ENCODE measurements around the gene BAZ1A.
A peak's percentile ranks its signal among the peaks of the same experiment; 100 is the strongest.

Gene BAZ1A

DNA sequence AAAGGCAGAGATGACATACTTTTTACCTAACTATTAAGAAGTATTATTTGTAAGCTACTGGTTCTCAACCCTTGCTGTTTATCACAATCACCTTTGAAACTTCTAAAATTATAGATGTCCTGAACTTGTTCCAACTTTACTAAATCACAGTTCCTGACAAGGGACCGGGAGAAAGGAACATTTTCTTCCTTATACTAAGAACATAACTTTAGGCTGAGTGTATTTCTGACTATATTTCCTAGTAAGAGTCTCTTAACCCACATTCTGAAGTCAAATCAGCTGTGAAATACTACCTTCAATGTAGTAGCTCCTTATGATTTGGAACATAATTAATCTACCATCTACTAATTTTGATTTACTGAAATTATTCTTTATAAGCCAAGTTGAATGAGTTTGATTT, 80.2 kb downstream of the BAZ1A start:
- no peak for DNase-seq
- intact Hi-C loops (cut with DNase I): no loop called here

DNA sequence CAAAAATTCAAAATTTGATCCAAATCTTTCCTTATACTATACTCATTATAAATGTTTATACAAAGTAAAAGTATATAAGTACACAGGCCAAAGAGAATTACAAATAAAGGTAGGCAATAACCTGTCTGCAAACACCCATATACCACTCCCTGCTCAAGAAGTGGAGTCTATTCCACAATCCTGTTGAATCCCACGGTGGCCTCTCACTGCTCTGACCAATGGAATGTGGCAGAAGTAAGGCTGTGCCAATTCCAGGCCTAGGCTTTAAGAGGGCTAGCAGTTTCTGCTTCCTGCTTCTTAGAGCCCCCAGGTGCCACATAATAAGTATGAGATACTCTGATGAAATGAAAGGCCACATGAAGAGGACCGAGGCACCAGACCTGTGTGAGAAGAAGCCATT, 80.9 kb downstream of the BAZ1A start:
- intact Hi-C loops (cut with DNase I): no loop called here

DNA sequence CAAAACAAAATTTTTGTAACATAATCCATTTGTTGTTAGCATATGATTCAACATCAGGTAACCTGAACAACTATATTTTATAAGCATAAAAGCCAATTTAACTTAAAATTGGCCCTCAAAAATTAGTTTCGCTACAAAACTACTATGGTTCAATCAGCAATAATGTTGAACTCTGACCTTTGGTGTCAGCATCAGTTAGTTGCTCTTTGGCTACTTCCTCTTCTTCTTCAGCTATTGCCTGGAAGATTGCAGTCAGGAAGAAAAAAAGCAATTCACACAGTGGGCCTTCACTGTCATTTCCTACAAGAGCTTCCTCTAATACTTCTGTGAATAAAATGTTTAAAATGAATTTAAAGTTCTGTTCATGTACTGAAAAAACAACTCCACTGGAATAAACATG, 82.6 kb downstream of the BAZ1A start:
- no peak for DNase-seq
- intact Hi-C loops (cut with DNase I): no loop called here

More for the DNA sequence above, 80.9 kb downstream of the BAZ1A start:
- no peak for DNase-seq

DNA sequence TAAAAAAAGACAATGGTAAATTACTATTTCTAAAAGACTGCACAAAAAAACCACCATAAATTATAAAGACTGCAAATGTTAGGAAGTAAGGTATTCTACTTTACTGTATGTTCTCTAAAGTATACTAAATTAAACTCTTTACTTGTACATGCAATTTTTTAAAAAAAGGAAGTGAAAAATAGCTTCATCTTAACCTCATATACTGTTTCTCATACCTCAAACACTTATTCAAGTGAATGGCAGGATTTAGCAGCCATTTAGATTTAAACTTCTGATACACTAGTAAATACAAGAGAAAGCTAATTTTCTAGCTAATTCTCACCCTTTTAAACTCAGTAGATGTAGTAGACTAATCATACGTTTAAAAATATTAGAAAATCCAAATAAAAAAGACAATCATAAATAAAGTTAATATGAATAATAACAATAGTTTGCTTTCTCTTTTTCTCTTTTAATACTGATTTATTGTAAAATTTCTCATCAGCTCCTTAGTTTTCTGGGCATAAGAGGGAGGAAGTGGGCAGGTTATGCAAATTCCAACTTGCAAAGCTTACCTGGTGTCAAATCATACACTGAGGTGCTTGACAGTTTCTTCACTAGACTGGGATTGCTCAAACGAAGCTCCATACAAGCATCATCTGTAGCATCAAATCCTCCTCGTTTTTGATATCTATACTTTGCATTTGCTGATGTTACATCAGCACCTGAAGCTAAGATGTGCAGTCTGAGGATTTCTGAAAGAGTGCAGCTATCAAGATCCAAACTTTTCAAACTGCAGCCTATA, 89.7 kb downstream of the BAZ1A start:
- DNase-seq: peak in 7 of 42 donors; percentile 11 to 59 (median 32)
- intact Hi-C loops (cut with DNase I): no loop called here

DNA sequence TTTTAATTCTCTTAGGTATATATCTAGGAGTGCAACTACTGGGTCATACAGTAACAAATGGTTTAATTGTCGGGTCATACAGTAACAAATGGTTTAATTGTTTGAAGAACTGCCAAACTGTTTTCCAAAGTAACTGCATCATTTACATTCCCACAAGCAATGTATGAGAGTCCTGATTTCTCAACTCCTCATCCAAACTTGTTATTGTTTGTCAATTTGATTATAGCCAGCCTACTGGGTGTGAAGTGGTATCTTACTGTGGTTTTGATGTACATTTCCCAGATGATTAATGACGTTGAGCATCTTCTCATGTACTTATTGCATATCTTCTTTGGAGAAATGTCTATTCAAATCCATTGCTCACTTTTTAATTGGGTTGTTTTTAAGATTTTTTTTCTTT, 93.1 kb downstream of the BAZ1A start:
- intact Hi-C loops (cut with DNase I): no loop called here

DNA sequence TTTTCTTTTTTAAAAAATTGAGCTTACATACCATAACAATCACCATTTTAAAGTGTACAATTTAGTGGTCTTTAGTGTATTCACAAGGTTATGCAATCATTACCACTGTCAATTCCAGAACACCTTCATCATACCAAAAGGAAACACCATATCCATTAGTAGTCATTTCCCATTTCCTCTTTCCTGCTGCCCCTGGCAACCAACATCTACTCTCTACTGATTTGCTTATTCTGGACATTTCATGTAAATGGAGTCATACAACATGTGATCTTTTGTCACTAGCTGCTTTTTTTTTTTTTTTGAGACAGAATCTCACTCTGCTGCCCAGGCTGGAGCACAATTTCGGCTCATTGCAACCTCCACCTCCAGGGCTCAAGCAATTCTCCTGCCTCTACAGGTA, 93.9 kb downstream of the BAZ1A start:
- intact Hi-C loops (cut with DNase I): no loop called here
- no peak for DNase-seq

More for the DNA sequence above, 93.1 kb downstream of the BAZ1A start:
- DNase-seq: no peak

DNA sequence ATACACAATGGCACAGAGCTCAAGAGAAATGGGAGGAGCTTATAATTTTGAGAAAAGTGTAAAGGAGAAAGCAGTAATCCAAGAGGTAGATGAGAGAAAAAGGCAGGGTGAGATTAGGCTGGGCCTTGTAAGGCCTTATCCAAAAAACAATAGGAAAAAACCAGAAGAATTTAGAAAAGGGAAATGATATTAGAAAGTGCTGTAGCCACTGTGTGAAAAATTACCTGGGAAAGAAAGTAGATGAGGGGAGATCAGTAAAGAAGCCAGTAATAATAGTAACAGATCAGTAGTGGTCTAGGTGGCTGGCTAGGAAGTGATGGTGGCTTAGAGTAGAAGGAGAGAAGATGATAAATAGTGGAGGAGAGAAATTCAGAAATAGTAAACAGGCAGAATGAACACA, 94.5 kb downstream of the BAZ1A start:
- intact Hi-C loops (cut with DNase I): no loop called here
- DNase-seq: no peak

DNA sequence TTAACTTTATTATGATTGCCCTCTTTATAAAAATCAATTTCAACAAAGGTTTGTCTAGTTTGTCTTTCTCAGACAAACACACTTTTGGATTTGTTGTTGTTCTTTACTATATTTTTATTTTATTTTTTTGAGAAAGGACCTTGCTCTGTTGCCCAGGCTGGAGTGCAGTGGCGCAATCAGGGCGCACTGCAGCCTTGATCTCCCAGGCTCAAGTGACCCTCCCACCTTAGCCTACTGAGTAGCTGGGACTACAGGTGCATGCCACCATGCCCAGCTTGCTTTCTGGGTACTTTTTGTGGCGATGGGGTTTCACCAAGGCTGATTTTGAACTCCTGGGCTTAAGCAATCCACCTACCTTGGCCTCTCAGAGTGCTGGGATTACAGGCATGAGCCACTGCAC, 96.4 kb downstream of the BAZ1A start:
- intact Hi-C loops (cut with DNase I): no loop called here
- no peak for DNase-seq

DNA sequence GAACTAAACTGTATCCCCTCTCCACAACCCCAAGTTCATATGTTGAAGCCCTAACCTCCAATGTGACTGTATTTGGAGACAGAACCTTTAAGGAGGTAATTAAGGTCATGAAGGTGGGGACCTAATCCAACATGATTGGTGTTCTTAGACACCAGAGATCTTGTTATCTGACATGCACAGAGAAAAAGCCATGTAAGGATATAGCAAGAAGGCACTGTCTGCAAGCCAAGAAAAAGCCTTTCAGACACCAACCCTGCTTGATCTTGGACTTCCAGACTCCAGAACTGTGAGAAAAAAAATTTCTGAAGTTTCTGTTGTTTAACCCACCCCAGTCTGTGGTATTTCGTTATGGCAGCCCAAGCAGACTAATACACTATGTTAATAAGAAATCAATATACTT, 98.5 kb downstream of the BAZ1A start:
- DNase-seq: no peak
- intact Hi-C loops (cut with DNase I): no loop called here

DNA sequence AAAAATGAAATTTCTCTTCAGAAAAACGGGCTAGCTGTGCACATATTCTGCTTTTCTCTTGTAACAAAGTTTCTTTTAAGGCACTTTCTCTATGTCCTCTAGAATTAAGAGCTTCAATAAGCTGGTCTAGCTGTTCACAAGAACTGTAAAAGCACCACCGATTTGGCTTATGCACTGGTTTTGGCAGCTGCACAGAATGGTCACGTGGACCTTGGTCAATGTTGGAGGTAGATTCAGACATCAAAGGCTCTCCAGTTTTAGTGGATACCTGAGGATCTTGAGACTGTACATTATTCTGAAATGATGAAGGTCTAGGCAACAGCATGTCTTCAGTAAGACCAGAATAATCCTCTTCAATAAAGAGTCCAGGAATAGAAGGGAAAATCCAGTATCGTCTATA, 99.2 kb downstream of the BAZ1A start:
- intact Hi-C loops (cut with DNase I): no loop called here
- DNase-seq: no peak

DNA sequence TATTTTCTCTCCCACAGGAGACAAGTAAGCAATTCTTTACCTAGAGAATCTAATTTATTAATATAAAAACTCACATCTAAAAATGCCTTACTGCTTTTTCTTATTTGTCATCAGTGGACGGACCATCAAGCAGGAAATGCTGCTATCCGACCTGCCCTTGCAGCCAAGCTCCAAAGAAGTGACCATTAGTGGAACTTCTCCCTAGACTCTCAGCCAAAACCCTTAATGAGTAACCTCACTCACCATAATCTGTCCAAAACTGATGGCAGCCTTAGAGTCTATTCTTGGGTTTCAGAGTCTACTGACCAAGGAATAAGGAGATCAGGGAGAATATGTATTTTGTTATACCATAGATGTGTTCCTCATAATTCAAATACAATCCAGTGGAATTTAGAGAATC, 99.8 kb downstream of the BAZ1A start:
- intact Hi-C loops (cut with DNase I): no loop called here
- DNase-seq: no peak

DNA sequence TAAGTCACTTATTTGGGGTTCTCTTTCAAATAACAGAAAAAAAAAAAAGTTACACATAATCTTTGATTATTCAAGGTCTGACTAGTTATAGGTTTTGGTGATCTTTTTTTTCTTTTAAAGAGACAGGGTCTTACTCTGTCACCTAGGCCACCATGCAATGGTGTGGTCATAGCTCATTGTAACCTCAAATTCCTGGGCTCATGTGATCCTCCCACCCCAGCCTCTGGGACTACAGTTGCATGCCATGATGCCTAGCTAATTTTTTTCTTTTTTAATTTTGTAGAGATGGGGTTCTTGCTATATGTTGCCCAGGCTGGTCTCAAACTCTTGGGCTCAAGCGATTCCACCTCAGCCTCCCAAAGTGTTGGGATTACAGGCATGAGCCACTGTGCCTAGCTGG, 104.3 kb downstream of the BAZ1A start:
- no peak for DNase-seq
- intact Hi-C loops (cut with DNase I): no loop called here

DNA sequence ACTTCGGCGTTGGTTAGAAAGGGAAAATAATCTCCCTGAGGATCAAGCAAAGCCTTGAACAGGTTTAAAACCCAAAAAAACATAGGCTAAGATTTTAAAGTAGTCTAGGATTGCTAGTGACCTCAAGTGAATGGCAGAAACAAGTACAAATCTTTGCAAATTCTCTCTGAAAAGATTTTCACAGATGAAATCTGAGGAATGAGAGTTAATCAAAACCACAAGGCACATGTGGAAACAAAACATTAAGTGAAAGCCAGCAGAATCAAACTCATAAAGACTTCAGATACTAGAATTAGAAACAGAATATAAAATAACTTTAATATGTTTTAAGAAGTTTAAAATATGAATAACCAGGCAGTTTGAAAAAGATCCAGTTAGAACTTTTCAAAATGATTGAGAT, 108.6 kb downstream of the BAZ1A start:
- intact Hi-C loops (cut with DNase I): no loop called here
- no peak for DNase-seq

DNA sequence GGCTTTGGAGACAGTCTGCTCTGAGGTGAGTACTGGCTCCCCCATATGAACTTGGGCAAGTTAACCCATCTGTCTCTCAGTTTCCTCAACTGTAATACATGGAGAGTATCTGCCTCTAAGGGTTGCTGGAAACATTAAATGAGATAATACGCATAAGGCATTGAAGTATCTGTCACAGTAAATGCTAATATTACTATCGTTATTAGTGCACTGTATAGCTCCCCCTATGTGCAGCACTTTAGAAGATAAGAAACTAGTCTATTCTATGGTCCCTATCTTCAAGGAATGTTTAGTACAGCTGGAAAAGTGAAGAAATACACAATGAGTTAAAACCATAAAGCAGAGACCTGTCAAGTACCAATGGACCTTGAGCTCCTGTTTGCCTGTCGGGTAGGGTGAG, 109.1 kb downstream of the BAZ1A start:
- no peak for DNase-seq
- intact Hi-C loops (cut with DNase I): no loop called here

DNA sequence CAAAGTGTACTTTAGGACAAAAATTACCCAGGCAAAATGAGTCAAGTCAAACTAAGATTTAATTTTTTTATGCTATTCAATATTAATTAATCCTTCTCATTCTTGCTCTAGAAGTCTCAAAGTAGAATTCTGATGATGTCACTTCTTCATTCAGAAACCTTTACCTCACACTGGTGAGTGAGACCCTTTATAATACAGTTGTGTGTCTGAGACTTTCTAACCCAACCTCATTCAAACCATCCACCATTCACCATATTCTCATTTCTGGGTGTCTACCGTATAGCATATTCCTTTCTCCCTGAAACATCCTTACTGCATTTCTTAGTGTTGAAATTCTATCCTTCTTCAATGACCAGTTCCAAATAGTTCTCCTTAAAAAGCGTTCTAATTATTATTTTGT, 119.9 kb downstream of the BAZ1A start:
- DNase-seq: no peak
- intact Hi-C loops (cut with DNase I): no loop called here

DNA sequence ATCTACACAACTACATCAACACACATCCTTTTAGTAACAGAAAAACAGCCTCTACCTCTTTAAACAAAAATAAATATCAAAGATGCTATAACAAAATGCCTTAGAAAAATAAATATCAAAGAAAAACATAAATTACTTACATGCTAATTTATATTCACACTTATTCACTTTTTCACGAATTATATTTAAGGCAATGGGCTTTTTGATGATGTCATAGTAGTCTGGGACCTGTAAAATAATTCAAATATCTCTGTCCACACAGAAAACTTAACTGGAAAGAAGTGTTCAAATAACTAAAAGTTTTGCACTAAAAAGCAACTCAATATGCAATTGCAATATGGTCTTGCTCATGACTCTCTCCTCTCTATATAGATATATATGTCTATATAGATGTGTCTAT, 120.5 kb downstream of the BAZ1A start:
- DNase-seq: no peak
- intact Hi-C loops (cut with DNase I): no loop called here

DNA sequence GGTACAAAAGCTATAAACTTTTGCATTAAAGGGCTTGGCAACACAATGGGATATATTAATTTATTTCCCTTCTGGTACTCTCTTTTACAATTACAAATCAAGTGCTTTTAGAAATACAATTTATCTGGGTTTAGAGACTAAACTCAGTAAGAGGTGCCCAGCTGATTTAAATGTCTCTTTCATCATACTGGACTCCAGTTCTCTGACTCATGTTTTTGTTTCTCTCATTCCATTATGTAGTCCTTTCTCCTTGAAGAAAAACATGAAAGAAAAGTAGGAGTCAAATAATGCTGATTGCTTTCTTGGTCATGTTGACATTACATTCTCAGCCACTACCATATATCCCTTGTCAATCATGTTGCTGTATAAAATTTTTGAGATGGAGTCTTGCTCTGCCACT, 124.5 kb downstream of the BAZ1A start:
- no peak for DNase-seq
- intact Hi-C loops (cut with DNase I): no loop called here

DNA sequence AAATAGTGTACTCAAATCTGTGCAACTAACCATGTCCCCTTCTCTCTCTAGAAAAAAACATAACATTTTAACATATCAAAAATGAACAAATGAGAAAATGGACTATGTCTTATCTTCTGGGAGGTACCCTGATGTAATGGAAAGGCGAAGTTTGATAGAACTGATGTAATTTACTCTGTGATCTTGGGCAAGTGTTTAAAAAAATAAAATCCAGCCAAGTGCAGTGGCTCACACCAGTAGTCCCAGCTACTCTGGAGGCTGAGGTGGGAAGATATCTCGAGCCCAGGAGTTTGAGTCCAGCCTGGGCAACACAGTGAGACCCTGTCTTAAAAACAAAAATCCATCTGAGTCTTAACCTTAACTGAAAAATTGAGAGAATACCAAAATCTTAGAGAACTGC, 124.9 kb downstream of the BAZ1A start:
- no peak for DNase-seq
- intact Hi-C loops (cut with DNase I): no loop called here

DNA sequence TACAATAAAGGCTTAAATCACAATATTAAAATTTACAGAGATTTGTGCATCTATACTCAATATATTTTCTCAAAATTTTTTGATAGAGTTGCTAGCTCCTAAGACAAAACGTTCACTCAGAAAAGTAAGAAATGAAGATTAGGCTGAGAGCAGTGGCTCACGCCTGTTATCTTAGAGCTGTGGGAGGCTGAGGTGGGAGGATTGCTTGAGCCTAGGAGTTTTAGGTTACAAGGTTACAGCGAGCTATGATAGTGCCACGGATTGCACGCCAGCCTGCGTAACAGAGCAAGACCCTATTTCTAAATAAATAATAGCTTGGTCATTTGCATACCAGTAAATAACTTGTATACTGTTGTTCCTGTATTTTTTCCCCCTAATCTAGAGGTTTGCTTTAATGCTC, 125.8 kb downstream of the BAZ1A start:
- intact Hi-C loops (cut with DNase I): no loop called here
- DNase-seq: peak in 10 of 42 donors; percentile 2 to 54 (median 18)

DNA sequence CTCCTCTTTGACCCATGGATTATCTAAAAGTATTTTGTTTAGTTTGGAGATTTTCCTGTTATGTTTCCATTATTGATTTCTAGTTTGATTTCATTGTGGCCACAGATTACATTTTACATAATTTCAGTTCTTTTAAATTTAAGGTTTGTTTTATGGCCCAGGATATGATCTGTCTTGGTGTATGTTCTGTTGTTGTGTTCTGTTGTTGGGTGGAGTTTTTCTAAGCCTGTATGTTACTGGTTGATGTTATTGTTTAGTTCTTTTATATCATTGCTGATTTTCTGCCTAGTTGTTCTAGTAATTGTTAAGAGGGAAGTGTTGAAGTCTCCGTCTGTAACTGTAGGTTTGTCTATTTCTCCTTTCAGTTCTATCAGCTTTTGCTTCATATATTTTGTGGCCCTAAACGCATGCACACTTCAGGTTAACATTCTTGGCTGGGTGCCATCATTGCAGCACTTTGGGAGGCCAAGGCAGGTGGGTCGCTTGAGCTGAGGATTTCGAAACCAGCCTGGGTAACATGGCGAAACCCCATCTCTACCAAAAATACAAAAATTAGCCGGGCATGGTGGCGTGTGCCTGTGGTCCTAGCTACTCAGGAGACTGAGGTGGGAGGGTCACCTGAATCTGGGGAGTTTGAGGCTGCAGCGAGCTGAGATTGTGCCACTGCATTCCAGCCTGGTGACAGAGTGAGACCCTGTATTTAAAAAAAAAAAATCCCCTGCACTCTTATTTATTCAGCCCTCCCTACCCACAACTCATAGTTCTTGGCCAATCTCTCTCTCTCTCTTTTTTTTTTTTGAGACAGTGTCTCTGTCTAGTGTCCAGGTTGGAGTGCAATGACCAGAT, 132.7 kb downstream of the BAZ1A start:
- no peak for DNase-seq
- intact Hi-C loops (cut with DNase I): no loop called here

DNA sequence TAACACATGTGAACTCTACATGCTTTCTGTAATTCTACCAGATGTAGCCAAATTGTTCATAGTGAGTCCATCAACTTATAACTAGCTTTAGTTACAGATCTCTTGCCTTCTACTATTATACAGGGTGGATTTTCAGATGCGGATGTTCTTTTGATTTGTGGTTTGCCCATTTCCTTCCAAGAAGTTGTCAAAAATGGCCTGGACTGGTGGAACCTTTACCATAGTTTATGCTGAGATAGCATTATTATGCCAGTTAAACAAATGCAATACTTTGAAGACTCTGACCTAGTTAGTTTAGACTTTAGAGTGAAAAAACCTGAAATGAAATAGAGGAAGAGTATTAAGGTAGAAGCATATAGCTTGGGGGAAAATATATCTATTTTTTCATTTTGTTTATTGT, 133.3 kb downstream of the BAZ1A start:
- intact Hi-C loops (cut with DNase I): no loop called here
- DNase-seq: no peak

Measured in head of caudate nucleus (tissue), 42 donors.